Activated naive CD4-positive, alpha-beta T cell treated with anti-CD3 and anti-CD28 coated beads for 36 hours (primary cell): Measurements from ENCODE around the gene MKS1. TPM values are rescaled to one million over a fixed set of nuclear protein-coding genes. Genes with fewer than 3 reads are reported as not detected.
A peak's percentile ranks its signal among the peaks of the same experiment; 100 is the strongest.

ENCODE experiments used
- CTCF ChIA-PET: fragments of 350-600 bp; sonication (Branson Sonifier 250); formaldehyde crosslinking; loops from one replicate; lab custom pipeline; 2021; ENCODE audit warnings: antibody characterized with exemption; lab: Charles Lee
- DNase-seq: peaks from one replicate; pipeline ENCODE4 v3.0.0-alpha.2; 2020
- H3K27ac Mint-ChIP-seq: one replicate; pipeline ENCODE4 v1.8.0; 2021; ENCODE audit warnings: mild to moderate bottlenecking, mixed read lengths
- H3K27me3 Mint-ChIP-seq: one replicate; pipeline ENCODE4 v1.8.0; 2021; ENCODE audit warnings: low read depth, mixed read lengths
- H3K36me3 Mint-ChIP-seq: one replicate; pipeline ENCODE4 v1.8.0; 2021; ENCODE audit warnings: low read depth, mixed read lengths
- H3K4me1 Mint-ChIP-seq: one replicate; pipeline ENCODE4 v1.8.0; 2021; ENCODE audit warnings: low read depth, mixed read lengths
- H3K4me3 Mint-ChIP-seq: one replicate; pipeline ENCODE4 v1.8.0; 2021; ENCODE audit warnings: mild to moderate bottlenecking, moderate library complexity, mixed read lengths
- H3K9me3 Mint-ChIP-seq: one replicate; pipeline ENCODE4 v1.8.0; 2021; ENCODE audit warnings: mixed read lengths
- intact Hi-C: fragments of 100-400 bp; cut with micrococcal nuclease; formaldehyde crosslinking; loops from one replicate; pipeline ENCODE4 v1.15.1; 2023
- total RNA-seq, 2 experiments: library from RNA; stranded (reverse); gene quantifications; one replicate each; pipeline ENCODE4 v1.2.3, GENCODE V29; 2021

The MKS1 gene
- total RNA-seq, 2 experiments from 2014 or later, result 27.1 to 29.2 TPM

GRCh38 chr17:58192612-58193011 is 26.4 kb downstream of the MKS1 start, which contains the start of gene EPX:
Gene EPX, plus strand, starts transcription at chr17:58192726. Its CDS starts 121 bp downstream, at chr17:58192847.
- Mint-ChIP-seq H3K4me1 (no peaks in the 10 kb centered on the region), H3K27ac (no peak within 1 kb of the TSS), H3K27me3 (no peaks in the 10 kb centered on the region), H3K9me3 (no peaks in the 10 kb centered on the region), H3K36me3 (no peaks in the 10 kb centered on the region), H3K4me3 (no peak within 1 kb of the TSS)
- intact Hi-C loops, result no loop called here
- DNase-seq, result no peak
- CTCF ChIA-PET, result no interaction called here

DNA sequence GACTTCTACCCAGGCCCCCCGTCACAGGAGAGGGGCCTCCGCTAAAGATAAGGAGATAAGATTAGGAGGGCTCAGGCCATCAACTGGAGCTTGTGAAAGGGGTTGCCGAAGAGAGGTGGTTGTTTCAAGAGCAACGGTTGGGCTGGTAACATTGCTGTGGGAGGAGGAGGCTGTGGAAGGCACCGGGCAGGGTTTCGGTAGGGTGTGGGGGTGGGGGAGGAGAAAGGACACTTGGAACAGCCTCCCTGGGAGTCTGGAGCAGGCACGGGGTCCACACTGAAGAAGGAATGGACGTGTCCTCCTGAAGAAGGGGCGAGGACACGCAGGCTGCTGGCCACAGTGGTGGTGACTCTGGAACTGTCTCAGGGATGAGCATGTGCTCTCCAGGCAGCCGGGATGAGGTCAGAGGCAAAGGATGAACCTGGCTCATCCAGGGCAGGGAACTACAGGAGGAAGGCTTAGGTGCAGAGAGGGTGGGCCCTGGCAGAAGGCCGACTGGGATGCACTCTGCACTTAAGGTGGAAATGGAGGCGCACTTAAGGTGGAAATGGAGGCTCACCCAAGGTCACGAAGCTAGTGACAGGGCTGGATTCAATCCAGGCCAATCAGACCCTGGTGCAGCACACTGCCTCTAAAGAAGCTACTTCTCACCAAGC is 27.7 kb downstream of the MKS1 start:
- H3K4me1 Mint-ChIP-seq, result no peaks in the 10 kb centered on the region
- no peaks in the 10 kb centered on the region for H3K36me3 Mint-ChIP-seq

GRCh38 chr17:58189436-58190146 is 29.5 kb downstream of the MKS1 start:
- H3K4me3 Mint-ChIP-seq, result no peak overlapping the region
- peak overlapping the region; percentile 36 for H3K27ac Mint-ChIP-seq
- H3K9me3 Mint-ChIP-seq, result no peaks in the 10 kb centered on the region
- CTCF ChIA-PET, result interaction anchor here (0.5 to 2.0 kb wide), 4 partner anchors 11 to 814 kb away, joined by 3 to 11 read pairs (median 4); no protein-coding TSS in a partner anchor
- no peaks in the 10 kb centered on the region for H3K4me1 Mint-ChIP-seq
- H3K27me3 Mint-ChIP-seq, result no peaks in the 10 kb centered on the region
- no peak for DNase-seq
- intact Hi-C loops, result no loop called here
- H3K36me3 Mint-ChIP-seq, result no peaks in the 10 kb centered on the region

More for the DNA sequence above, 27.7 kb downstream of the MKS1 start:
- CTCF ChIA-PET, result interaction anchor here (0.5 to 2.0 kb wide), 2 partner anchors 9 to 122 kb away, joined by 3 to 11 read pairs; no protein-coding TSS in a partner anchor
- intact Hi-C loops, result no loop called here
- no peak overlapping the region for H3K27ac Mint-ChIP-seq
- H3K27me3 Mint-ChIP-seq, result no peaks in the 10 kb centered on the region
- H3K9me3 Mint-ChIP-seq, result no peaks in the 10 kb centered on the region
- no peak for DNase-seq
- no peak overlapping the region for H3K4me3 Mint-ChIP-seq

- H3K27me3 Mint-ChIP-seq, result no peaks in the 10 kb centered on the region
- no peaks in the 10 kb centered on the region for H3K4me1 Mint-ChIP-seq
- H3K27ac Mint-ChIP-seq, result no peak overlapping the region
- CTCF ChIA-PET, result no interaction called here
- H3K9me3 Mint-ChIP-seq, result no peaks in the 10 kb centered on the region
- DNase-seq, result no peak
- intact Hi-C loops, result no loop called here
- no peaks in the 10 kb centered on the region for H3K36me3 Mint-ChIP-seq
- no peak overlapping the region for H3K4me3 Mint-ChIP-seq
Observed at GRCh38 chr17:58187675-58188074, 31.4 kb downstream of the MKS1 start.

DNA sequence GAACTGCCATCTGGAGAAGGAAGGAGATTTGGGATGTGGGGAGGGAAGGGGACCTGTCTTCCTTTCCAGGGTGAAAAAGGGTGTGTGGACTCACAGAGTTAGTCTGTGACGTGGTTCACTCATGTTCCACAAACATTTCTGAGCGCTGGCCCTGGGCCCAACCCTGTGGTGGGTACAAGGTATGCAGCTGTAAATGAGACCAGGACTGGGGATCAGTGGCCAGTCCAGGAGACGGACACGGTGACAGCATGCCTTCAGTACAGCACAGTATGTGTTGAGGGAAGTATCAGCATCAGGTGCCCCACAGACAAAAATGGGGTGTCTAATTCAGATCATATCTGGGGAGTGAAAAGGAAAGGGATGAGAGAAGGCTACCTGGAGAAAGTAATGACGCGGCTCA is 32.0 kb downstream of the MKS1 start:
- no peak for DNase-seq
- CTCF ChIA-PET, result no interaction called here
- Mint-ChIP-seq H3K36me3 (no peaks in the 10 kb centered on the region), H3K27ac (no peak overlapping the region), H3K4me1 (no peaks in the 10 kb centered on the region), H3K27me3 (no peaks in the 10 kb centered on the region), H3K4me3 (no peak overlapping the region), H3K9me3 (no peaks in the 10 kb centered on the region)
- intact Hi-C loops, result no loop called here

DNA sequence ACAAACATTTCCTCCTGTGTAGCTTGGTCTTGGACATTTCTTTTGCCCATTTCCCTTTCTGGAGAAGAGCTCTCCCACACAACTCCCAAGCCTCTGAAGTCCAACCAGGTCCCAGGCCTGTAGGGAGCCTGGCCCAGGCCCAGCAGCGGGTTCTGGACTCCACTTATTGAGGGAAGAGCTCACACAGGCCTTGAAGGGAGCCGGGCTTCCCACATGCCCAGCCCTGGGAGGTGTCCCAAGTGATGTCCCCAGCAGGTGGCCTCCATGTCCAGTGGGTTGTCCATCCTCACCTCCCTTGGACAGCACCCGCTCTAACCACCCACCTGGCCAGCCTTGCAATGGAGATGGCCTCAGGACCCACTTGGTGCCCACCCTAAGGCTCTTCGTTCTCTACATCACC is 32.5 kb downstream of the MKS1 start:
- Mint-ChIP-seq H3K4me3 (no peak overlapping the region), H3K27ac (no peak overlapping the region), H3K27me3 (no peaks in the 10 kb centered on the region), H3K4me1 (no peaks in the 10 kb centered on the region), H3K9me3 (no peaks in the 10 kb centered on the region), H3K36me3 (no peaks in the 10 kb centered on the region)
- intact Hi-C loops, result no loop called here
- CTCF ChIA-PET, result no interaction called here
- no peak for DNase-seq

DNA sequence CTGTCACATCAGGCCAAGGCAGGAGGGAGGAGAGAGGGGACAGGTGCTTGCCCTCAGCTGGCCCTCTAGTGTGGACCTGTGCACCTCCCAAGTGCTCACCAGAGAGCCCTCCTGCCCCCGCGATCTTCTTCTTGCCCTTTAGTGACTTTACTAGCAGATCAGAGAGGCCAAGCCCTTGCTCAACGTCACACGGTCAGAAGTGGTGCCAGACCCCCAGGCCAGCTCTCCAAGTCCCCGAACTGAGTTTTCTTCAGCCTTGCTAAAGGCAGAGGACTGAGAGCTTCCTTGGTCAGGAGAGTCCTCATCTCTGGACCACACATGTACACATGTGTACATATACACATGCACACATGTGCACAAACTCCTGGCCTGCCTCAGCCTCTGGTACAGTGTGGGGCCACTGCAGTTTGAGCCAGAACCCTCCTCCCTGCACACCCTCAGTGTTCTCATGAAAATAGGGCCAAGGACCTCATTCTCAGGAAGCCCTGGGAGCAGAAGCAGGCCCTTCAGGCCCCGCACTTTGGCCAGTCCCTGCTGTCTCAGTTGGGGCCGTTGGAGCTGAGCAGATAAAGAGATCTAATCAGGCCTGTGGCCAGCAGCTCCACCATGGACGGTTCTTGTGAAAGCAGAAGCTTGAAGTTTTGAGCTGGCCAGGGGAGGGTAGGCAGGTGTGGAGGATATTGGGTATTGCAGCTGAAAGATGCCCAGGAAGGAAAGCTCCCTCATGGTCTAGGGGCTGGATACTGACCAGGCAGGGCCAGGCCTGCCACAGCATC is 33.9 kb downstream of the MKS1 start:
- Mint-ChIP-seq H3K36me3 (no peaks in the 10 kb centered on the region), H3K4me3 (no peak overlapping the region), H3K9me3 (no peaks in the 10 kb centered on the region), H3K4me1 (no peaks in the 10 kb centered on the region), H3K27ac (no peak overlapping the region), H3K27me3 (no peaks in the 10 kb centered on the region)
- DNase-seq, result no peak
- CTCF ChIA-PET, result interaction anchor here (0.6 to 1.1 kb wide), 3 partner anchors 12 to 213 kb away, joined by 3 to 4 read pairs (median 4); no protein-coding TSS in a partner anchor
- intact Hi-C loops, result no loop called here

DNA sequence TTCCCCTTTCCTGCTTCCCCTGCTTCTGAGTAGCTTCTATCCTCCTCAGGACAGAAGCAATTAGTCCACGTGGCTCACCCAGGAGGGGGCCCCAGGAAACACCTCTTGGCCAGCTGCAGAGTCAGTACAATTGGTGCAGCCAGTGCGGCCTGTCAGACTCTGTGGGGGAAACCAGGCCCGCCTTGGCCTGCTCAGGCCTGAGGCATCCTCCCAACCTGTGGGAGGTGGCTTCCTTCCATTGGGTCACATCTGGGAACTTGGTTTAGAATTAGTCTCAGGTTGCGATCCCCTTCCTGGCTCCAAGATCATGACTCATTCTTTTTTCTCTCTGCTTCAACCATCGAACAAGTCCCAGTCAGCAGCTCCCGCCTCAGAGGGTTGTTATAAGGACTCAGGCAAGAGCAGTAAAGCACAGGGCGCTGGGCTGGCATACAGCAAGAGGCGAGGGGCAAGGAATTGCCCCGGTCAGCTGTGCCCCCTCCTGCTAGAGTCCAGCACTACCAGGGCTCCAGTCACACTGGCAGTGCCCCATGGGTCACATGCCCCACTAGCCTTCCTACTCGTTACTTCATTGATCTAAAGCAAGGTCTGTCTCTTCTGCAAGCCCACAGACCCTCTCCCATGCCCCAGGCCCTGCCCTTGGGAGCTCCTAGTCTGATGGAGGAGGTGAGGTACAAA is 34.6 kb downstream of the MKS1 start:
- H3K4me3 Mint-ChIP-seq, result no peak overlapping the region
- H3K27me3 Mint-ChIP-seq, result no peaks in the 10 kb centered on the region
- CTCF ChIA-PET, result no interaction called here
- intact Hi-C loops, result no loop called here
- no peak for DNase-seq
- no peaks in the 10 kb centered on the region for H3K36me3 Mint-ChIP-seq
- no peak overlapping the region for H3K27ac Mint-ChIP-seq
- H3K4me1 Mint-ChIP-seq, result no peaks in the 10 kb centered on the region
- H3K9me3 Mint-ChIP-seq, result no peaks in the 10 kb centered on the region

- H3K27me3 Mint-ChIP-seq, result no peaks in the 10 kb centered on the region
- H3K4me3 Mint-ChIP-seq, result no peak overlapping the region
- intact Hi-C loops, result no loop called here
- H3K27ac Mint-ChIP-seq, result no peak overlapping the region
- H3K36me3 Mint-ChIP-seq, result no peaks in the 10 kb centered on the region
- no peaks in the 10 kb centered on the region for H3K9me3 Mint-ChIP-seq
- no peaks in the 10 kb centered on the region for H3K4me1 Mint-ChIP-seq
- DNase-seq, result no peak
- CTCF ChIA-PET, result no interaction called here
Observed at GRCh38 chr17:58183514-58183913, 35.5 kb downstream of the MKS1 start.

DNA sequence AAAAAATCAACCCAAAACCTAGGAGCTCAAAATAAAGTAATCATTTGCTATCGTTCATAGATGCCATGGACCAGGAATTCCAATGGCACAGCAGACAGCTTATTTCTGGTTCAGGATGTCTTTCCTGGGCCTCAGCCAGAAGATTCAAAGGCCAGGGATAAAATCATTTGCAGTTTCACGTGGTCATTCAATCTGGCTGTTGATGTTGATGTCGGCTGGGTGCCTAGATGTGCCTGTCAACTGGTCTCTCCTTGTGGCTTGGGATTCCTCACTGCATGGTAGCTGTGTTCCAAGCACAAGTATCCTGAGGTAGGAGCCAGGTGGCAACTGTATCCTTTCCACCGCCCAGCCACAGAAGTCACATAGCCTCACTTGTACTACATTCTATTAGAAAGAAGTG is 37.3 kb downstream of the MKS1 start:
- DNase-seq, result no peak
- H3K27ac Mint-ChIP-seq, result no peak overlapping the region

DNA sequence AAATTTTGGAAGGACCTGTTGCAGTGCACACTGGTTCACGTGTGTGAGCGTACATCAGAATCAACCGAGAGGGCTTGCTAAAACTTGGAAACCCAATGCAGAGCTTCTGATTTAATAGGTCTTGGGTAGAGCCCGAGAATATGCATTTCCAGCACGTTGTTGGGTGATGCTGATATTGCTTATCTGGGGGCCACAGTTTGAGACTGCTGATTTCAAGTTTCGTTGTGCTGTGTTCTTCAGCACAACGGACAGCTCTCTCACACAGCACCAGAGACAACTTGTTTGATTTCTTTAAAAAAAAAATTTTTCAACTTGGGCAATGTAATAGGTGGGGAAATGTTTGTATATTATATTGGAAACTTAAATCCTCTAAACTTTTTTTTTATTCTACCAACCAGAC is 42.9 kb downstream of the MKS1 start:
- intact Hi-C loops, result no loop called here
- CTCF ChIA-PET, result no interaction called here
- Mint-ChIP-seq H3K4me3 (no peak overlapping the region), H3K27me3 (no peaks in the 10 kb centered on the region), H3K4me1 (peaks cover 13% of the 10 kb centered on the region), H3K27ac (no peak overlapping the region), H3K9me3 (no peaks in the 10 kb centered on the region), H3K36me3 (no peaks in the 10 kb centered on the region)
- no peak for DNase-seq

More for the DNA sequence above, 37.3 kb downstream of the MKS1 start:
- CTCF ChIA-PET, result no interaction called here
- Mint-ChIP-seq H3K9me3 (no peaks in the 10 kb centered on the region), H3K27me3 (no peaks in the 10 kb centered on the region), H3K4me1 (no peaks in the 10 kb centered on the region), H3K4me3 (no peak overlapping the region), H3K36me3 (no peaks in the 10 kb centered on the region)
- intact Hi-C loops, result no loop called here

GRCh38 chr17:58174871-58175270 is 44.2 kb downstream of the MKS1 start:
- no peak overlapping the region for H3K4me3 Mint-ChIP-seq
- no peaks in the 10 kb centered on the region for H3K27me3 Mint-ChIP-seq
- CTCF ChIA-PET, result no interaction called here
- no peak overlapping the region for H3K27ac Mint-ChIP-seq
- no peaks in the 10 kb centered on the region for H3K36me3 Mint-ChIP-seq
- DNase-seq, result no peak
- no peaks in the 10 kb centered on the region for H3K9me3 Mint-ChIP-seq
- intact Hi-C loops, result loop anchor here (5.0 kb wide), 1 partner anchor 178 kb away; no protein-coding TSS in a partner anchor
- peaks cover 24% of the 10 kb centered on the region for H3K4me1 Mint-ChIP-seq
